ENCODE measurements around the gene DPM3.

DPM3 gene

DNA sequence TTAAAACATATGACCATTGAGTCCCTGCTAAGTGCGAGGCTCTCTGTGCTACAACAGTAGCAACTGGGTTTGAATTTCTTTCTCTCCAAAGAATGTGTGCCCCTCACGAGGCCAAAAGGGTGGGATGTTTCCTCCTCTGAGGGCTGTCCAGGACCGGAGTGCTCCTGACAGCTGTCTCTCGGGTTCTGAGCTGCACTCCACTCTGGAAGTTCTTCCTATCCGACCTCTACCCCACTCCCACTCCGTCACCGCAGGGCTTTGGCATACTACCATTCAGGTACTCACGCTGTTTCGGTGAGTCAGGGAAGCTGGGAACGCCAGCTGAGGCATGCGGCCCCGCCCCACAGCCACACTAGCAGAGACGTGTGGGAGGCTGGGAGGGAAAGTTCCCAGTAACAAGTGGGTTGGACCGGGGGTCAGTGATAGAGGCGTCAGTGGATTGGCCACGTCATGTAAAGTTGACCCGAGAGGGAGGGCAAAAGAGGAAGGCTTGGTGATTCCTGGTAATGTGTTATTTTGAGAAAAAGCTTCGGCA is 5.4 kb downstream of the DPM3 start:
- TF ChIP-seq, protein P1, sequence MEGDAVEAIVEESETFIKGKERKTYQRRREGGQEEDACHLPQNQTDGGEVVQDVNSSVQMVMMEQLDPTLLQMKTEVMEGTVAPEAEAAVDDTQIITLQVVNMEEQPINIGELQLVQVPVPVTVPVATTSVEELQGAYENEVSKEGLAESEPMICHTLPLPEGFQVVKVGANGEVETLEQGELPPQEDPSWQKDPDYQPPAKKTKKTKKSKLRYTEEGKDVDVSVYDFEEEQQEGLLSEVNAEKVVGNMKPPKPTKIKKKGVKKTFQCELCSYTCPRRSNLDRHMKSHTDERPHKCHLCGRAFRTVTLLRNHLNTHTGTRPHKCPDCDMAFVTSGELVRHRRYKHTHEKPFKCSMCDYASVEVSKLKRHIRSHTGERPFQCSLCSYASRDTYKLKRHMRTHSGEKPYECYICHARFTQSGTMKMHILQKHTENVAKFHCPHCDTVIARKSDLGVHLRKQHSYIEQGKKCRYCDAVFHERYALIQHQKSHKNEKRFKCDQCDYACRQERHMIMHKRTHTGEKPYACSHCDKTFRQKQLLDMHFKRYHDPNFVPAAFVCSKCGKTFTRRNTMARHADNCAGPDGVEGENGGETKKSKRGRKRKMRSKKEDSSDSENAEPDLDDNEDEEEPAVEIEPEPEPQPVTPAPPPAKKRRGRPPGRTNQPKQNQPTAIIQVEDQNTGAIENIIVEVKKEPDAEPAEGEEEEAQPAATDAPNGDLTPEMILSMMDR (IDR thresholded peaks at IDR 0.05; ENCODE audit: low read depth, low read length, missing control alignments): no peak
- in situ Hi-C loops (cut with HindIII; ENCODE audit: low sequenced_read_pairs): no loop called here
- DNase-seq (ENCODE audit: low read depth): peak; percentile 92
- H3K4me3 ChIP-seq (ENCODE audit: low read depth, low read length): peak overlapping the region; percentile 57

DNA sequence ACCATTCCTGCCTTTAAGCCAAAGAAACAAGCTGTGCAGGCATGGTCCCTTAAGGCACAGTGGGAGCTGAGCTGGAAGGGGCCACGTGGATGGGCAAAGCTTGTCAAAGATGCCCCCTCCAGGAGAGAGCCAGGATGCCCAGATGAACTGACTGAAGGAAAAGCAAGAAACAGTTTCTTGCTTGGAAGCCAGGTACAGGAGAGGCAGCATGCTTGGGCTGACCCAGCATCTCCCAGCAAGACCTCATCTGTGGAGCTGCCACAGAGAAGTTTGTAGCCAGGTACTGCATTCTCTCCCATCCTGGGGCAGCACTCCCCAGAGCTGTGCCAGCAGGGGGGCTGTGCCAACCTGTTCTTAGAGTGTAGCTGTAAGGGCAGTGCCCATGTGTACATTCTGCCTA is 6.0 kb downstream of the DPM3 start:
- in situ Hi-C loops (cut with HindIII; ENCODE audit: low sequenced_read_pairs): no loop called here
- TF ChIP-seq, protein P1 (IDR thresholded peaks at IDR 0.05; ENCODE audit: low read depth, low read length, missing control alignments): no peak
- peak overlapping the region; percentile 57 for H3K4me3 ChIP-seq (ENCODE audit: low read depth, low read length)
- DNase-seq (ENCODE audit: low read depth): no peak

DNA sequence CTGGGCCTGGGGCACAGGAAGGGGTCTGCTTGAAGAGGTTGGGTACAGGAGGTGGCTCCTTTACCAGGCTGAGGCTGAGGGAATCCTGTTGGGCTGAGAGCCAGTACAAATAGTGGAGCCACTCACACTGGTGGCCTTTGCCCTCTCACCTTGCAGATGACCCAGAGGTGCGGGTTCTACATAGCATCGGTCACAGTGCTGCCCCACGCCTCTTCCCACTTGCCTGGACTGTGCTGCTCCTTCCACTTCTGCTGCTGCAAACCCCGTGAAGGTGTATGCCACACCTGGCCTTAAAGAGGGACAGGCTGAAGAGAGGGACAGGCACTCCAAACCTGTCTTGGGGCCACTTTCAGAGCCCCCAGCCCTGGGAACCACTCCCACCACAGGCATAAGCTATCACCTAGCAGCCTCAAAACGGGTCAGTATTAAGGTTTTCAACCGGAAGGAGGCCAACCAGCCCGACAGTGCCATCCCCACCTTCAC is 6.5 kb downstream of the DPM3 start:
- TF ChIP-seq, protein P1 (IDR thresholded peaks at IDR 0.05; ENCODE audit: low read depth, low read length, missing control alignments): no peak
- DNase-seq (ENCODE audit: low read depth): no peak
- no peak overlapping the region for H3K4me3 ChIP-seq (ENCODE audit: low read depth, low read length)
- in situ Hi-C loops (cut with HindIII; ENCODE audit: low sequenced_read_pairs): no loop called here

DNA sequence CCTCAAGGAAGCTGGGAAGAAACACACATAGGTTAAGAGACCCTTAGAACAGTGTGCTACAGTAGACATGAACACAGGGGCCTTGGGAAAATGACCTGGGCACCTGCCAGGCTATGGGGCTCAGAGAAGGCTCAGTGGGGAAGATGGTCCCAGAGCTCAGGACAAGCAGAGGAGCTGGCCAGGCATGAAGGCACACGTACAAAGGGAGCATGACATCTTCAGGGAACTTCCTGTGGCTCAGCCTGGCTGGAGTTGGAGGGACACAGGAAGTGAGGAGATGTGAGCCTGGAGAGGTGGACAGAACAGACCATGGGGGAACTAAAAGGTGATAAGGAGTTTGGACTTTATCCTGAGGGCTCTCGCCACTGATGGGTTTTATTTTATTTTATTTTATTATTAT is 8.5 kb downstream of the DPM3 start:
- in situ Hi-C loops (cut with HindIII; ENCODE audit: low sequenced_read_pairs): no loop called here
- TF ChIP-seq, protein P1 (IDR thresholded peaks at IDR 0.05; ENCODE audit: low read depth, low read length, missing control alignments): no peak
- DNase-seq (ENCODE audit: low read depth): no peak
- H3K4me3 ChIP-seq (ENCODE audit: low read depth, low read length): no peak overlapping the region

DNA sequence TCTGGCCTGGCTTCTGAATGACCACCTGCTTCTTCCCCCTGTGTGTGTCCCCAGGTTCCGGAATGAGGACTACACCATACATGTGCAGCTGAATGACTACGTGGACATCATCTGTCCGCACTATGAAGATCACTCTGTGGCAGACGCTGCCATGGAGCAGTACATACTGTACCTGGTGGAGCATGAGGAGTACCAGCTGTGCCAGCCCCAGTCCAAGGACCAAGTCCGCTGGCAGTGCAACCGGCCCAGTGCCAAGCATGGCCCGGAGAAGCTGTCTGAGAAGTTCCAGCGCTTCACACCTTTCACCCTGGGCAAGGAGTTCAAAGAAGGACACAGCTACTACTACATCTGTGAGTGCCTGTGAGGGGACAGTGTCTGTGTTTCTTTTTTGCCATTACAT is 9.0 kb downstream of the DPM3 start:
- DNase-seq (ENCODE audit: low read depth): no peak
- H3K4me3 ChIP-seq (ENCODE audit: low read depth, low read length): no peak overlapping the region
- TF ChIP-seq, protein P1 (IDR thresholded peaks at IDR 0.05; ENCODE audit: low read depth, low read length, missing control alignments): no peak
- in situ Hi-C loops (cut with HindIII; ENCODE audit: low sequenced_read_pairs): no loop called here

DNA sequence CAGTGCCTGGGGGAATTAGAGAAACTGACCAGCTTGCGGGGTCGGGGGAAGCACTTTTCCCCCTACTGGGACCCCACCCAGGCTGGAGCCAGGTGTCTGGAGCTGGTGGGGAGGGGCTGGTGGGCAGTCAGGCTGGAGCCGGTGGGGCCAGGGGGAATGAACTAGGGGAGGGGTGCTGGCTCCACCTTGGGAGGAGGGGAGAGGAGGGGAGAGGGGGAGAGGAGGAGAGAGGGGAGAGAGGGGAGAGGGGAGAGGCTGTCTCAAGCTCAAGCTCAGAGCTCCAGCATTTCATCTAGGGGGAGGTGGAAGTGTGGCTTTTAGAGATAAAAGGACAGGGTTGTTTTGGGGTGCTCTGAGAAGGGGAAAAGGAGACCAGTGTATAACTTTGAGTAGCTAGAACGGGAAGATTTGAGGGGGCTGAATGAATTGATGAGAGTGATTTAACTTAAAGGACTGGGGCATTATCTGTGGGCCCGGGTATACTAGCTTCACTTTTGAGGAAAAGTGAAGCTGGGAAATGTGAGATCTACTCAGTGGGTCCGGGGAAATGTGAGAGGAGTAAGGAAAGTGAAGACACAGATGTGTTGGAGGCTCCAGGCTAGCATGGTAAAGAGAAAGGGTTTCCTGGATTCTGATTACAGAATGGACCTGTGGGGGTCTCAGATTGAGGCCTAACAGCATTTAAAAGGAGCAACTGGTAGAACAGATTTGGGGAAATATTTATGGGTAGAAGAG is 9.9 kb downstream of the DPM3 start:
- no peak overlapping the region for H3K4me3 ChIP-seq (ENCODE audit: low read depth, low read length)
- DNase-seq (ENCODE audit: low read depth): no peak
- TF ChIP-seq, protein P1 (IDR thresholded peaks at IDR 0.05; ENCODE audit: low read depth, low read length, missing control alignments): no peak
- in situ Hi-C loops (cut with HindIII; ENCODE audit: low sequenced_read_pairs): no loop called here

Measured in astrocyte of the cerebellum (primary cell).